GM23338 (cell line): Measurements from ENCODE around the gene ZPBP.

Source experiments
- CREB1 ChIP-seq: fragments of 250-450 bp; sonication (Bioruptor Pico); IDR thresholded peaks from 2 replicates; pipeline ENCODE4 v1.5.0; 2020; ENCODE audit warnings: low read depth, mild to moderate bottlenecking, moderate library complexity
- EZH2 ChIP-seq: fragments of 200-600 bp; sonication (generic); IDR thresholded peaks from one replicate; pipeline ENCODE4 v1.8.0; 2017; ENCODE audit warnings: antibody characterized with exemption, mild to moderate bottlenecking, low read depth; ENCODE audit not compliant: unreplicated experiment
- EZH2phosphoT487 ChIP-seq: fragments of 200-600 bp; sonication (generic); IDR thresholded peaks from one replicate; pipeline ENCODE4 v1.8.1; 2018; ENCODE audit warnings: antibody characterized with exemption; ENCODE audit not compliant: unreplicated experiment
- JUNB ChIP-seq: IDR thresholded peaks from one replicate; pipeline ENCODE4 v1.6.1; 2016; ENCODE audit warnings: antibody characterized with exemption; ENCODE audit not compliant: unreplicated experiment
- NANOG ChIP-seq: IDR thresholded peaks from 2 replicates; pipeline ENCODE4 v1.6.1; 2016; ENCODE audit warnings: antibody characterized with exemption, borderline replicate concordance
- POLR2AphosphoS5 ChIP-seq: IDR thresholded peaks from 2 replicates; pipeline ENCODE4 v1.6.1; 2016; ENCODE audit warnings: antibody characterized with exemption, low read depth
- STAT1 ChIP-seq: IDR thresholded peaks from one replicate; pipeline ENCODE4 v1.6.1; 2016; ENCODE audit warnings: antibody characterized with exemption; ENCODE audit not compliant: unreplicated experiment
- TF ChIP-seq, protein P1 (sequence below), 2 experiments: fragments of 200-600 bp in 1 of 2; sonication (generic) in 1 of 2; conservative IDR thresholded peaks; 2 replicates each; pipeline versions ENCODE4 v1.5.1 to v1.6.1; 2016 to 2017; ENCODE audit warnings: antibody characterized with exemption in 2 of 2, low read depth in 2 of 2, mild to moderate bottlenecking in 2 of 2, moderate library complexity in 1 of 2
- TF ChIP-seq, protein P2 (sequence below): IDR thresholded peaks from one replicate; pipeline ENCODE4 v1.6.1; 2018; ENCODE audit warnings: antibody characterized with exemption; ENCODE audit not compliant: unreplicated experiment

DNA sequence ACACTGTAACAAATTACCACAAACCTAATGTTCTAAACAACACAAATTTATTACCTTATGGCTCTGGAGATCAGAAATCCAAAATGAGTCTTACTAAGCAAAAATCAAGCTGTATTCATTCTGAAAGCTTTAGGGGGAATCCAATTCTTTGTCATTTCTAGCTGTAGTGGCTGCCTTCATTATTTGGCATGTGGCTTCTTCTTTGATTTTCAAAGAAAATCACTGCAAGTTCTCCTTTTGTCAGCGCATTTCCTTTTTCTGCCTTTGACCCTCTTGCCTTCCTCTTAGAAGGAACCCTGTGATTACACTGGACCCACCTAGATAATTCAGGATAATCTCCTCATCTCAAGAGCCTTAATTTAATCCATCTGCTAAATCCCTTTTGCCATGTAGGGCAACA lies 36.9 kb downstream of the ZPBP start:
- TF ChIP-seq EZH2phosphoT487 (no peak), POLR2AphosphoS5 (no peak), EZH2 (no peak), NANOG (no peak), CREB1 (no peak), STAT1 (no peak), JUNB (no peak)
- TF ChIP-seq, protein P1, sequence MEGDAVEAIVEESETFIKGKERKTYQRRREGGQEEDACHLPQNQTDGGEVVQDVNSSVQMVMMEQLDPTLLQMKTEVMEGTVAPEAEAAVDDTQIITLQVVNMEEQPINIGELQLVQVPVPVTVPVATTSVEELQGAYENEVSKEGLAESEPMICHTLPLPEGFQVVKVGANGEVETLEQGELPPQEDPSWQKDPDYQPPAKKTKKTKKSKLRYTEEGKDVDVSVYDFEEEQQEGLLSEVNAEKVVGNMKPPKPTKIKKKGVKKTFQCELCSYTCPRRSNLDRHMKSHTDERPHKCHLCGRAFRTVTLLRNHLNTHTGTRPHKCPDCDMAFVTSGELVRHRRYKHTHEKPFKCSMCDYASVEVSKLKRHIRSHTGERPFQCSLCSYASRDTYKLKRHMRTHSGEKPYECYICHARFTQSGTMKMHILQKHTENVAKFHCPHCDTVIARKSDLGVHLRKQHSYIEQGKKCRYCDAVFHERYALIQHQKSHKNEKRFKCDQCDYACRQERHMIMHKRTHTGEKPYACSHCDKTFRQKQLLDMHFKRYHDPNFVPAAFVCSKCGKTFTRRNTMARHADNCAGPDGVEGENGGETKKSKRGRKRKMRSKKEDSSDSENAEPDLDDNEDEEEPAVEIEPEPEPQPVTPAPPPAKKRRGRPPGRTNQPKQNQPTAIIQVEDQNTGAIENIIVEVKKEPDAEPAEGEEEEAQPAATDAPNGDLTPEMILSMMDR (conservative IDR thresholded peaks at IDR 0.05; ENCODE audit: low read depth in 2 of 2) = no peak
- TF ChIP-seq, protein P2, sequence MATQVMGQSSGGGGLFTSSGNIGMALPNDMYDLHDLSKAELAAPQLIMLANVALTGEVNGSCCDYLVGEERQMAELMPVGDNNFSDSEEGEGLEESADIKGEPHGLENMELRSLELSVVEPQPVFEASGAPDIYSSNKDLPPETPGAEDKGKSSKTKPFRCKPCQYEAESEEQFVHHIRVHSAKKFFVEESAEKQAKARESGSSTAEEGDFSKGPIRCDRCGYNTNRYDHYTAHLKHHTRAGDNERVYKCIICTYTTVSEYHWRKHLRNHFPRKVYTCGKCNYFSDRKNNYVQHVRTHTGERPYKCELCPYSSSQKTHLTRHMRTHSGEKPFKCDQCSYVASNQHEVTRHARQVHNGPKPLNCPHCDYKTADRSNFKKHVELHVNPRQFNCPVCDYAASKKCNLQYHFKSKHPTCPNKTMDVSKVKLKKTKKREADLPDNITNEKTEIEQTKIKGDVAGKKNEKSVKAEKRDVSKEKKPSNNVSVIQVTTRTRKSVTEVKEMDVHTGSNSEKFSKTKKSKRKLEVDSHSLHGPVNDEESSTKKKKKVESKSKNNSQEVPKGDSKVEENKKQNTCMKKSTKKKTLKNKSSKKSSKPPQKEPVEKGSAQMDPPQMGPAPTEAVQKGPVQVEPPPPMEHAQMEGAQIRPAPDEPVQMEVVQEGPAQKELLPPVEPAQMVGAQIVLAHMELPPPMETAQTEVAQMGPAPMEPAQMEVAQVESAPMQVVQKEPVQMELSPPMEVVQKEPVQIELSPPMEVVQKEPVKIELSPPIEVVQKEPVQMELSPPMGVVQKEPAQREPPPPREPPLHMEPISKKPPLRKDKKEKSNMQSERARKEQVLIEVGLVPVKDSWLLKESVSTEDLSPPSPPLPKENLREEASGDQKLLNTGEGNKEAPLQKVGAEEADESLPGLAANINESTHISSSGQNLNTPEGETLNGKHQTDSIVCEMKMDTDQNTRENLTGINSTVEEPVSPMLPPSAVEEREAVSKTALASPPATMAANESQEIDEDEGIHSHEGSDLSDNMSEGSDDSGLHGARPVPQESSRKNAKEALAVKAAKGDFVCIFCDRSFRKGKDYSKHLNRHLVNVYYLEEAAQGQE = no peak
